A673 (cell line): Measurements from ENCODE around the gene SOX2. TPM values are rescaled to one million over a fixed set of nuclear protein-coding genes. Genes with fewer than 3 reads are reported as not detected.
"Not testable (repeated sequence)": the region's sequence is repeated elsewhere in the genome, so short reads cannot be mapped to it uniquely, and the experiment has no call there.

Experiments used
- BruUV-seq: library from RNA; stranded (reverse); fragments of 400-500 nt; replicated peaks from 2 replicates; lab custom pipeline; 2021; lab: Mats Ljungman, UMichigan
- CTCF ChIA-PET: fragments of 300-600 bp; sonication (Branson Sonifier 250); formaldehyde crosslinking; loops from one replicate; lab custom pipeline; 2022; ENCODE audit warnings: antibody characterized with exemption; lab: Charles Lee
- POLR2A ChIA-PET: fragments of 300-600 bp; sonication (Branson Sonifier 250); formaldehyde crosslinking; loops from one replicate; lab custom pipeline; 2022; ENCODE audit warnings: antibody characterized with exemption; ENCODE audit not compliant: low non-redundant PET; lab: Charles Lee
- DNase-seq: peaks from one replicate; pipeline ENCODE4 v3.0.0-alpha.2; 2015; ENCODE audit warnings: low spot score
- H3K27ac ChIP-seq: fragments of 200-600 bp; sonication (generic); 2 replicates; pipeline ENCODE4 v1.5.1; 2016; ENCODE audit warnings: mixed run types, low read depth, mild to moderate bottlenecking, mixed read lengths, antibody characterized with exemption, low read length; ENCODE audit not compliant: poor library complexity, severe bottlenecking
- H3K27me3 ChIP-seq: fragments of 200-600 bp; sonication (generic); replicated peaks from 2 replicates; pipeline ENCODE4 v1.6.1; 2017; ENCODE audit warnings: mixed run types, low read depth, mild to moderate bottlenecking, mixed read lengths, antibody characterized with exemption, low read length; ENCODE audit not compliant: insufficient read depth, poor library complexity
- H3K36me3 ChIP-seq: fragments of 200-600 bp; sonication (generic); 2 replicates; pipeline ENCODE4 v1.6.1; 2016; ENCODE audit warnings: mixed run types, mild to moderate bottlenecking, mixed read lengths, antibody characterized with exemption, low read length; ENCODE audit not compliant: insufficient read depth, poor library complexity, severe bottlenecking
- H3K4me1 ChIP-seq: fragments of 200-600 bp; sonication (generic); 2 replicates; pipeline ENCODE4 v1.6.1; 2017; ENCODE audit warnings: mixed run types, mild to moderate bottlenecking, mixed read lengths, antibody characterized with exemption, low read length; ENCODE audit not compliant: insufficient read depth, poor library complexity, severe bottlenecking
- H3K4me3 ChIP-seq: fragments of 200-600 bp; sonication (generic); 2 replicates; pipeline ENCODE4 v1.5.1; 2016; ENCODE audit warnings: low read depth, mixed run types, mild to moderate bottlenecking, mixed read lengths, low read length; ENCODE audit not compliant: poor library complexity, severe bottlenecking
- H3K9me3 ChIP-seq: fragments of 200-600 bp; sonication (generic); 2 replicates; pipeline ENCODE4 v1.6.1; 2016; ENCODE audit warnings: mixed run types, low read depth, mild to moderate bottlenecking, mixed read lengths, antibody characterized with exemption, low read length; ENCODE audit not compliant: poor library complexity, severe bottlenecking
- EZH2 ChIP-seq: fragments of 200-600 bp; sonication (generic); IDR thresholded peaks from 2 replicates; pipeline ENCODE4 v1.6.1; 2017; ENCODE audit warnings: borderline replicate concordance, low read depth, mild to moderate bottlenecking, mixed read lengths, antibody characterized with exemption, low read length; ENCODE audit not compliant: poor library complexity, severe bottlenecking
- intact Hi-C: fragments of 100-400 bp; cut with micrococcal nuclease; formaldehyde crosslinking; loops from one replicate; pipeline ENCODE4 v1.10.0; 2022; ENCODE audit not compliant: unreplicated experiment
- total RNA-seq: library from RNA; stranded (reverse); gene quantifications from 2 replicates; pipeline ENCODE4 v1.2.3, GENCODE V29; 2021
- TF ChIP-seq, protein P1 (sequence below): fragments of 300-800, 200-600 bp; sonication (generic); conservative IDR thresholded peaks from 2 replicates; pipeline ENCODE4 v1.5.1; 2017; ENCODE audit warnings: low read depth, mild to moderate bottlenecking, antibody characterized with exemption, low read length, moderate library complexity, mixed read lengths

Gene SOX2
- total RNA-seq, 1 experiment from 2014 or later, result 62.0 TPM

DNA sequence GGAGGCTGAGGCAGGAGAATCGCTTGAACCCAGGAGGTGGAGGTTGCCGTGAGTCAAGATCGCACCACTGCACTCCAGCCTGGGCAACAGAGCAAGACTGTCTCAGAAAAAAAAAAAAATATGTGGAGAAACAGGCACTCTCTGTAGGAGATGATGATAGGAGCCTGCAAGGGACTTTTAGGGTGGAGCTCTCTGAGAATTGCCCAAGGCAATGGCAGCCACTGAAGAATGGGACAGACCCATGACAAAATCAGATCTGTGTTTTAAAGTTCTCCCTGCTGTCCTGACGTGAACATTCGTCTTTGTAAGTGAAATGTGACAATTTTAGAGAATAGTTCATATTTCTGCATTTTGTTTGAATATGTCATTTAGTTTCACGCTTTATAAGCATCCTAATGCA, 50.2 kb downstream of the SOX2 start:
- no TSS peak for BruUV-seq
- POLR2A ChIA-PET, result no interaction called here
- CTCF ChIA-PET, result no interaction called here

GRCh38 chr3:181764033-181764432, 52.3 kb downstream of the SOX2 start:
- intact Hi-C loops, DNase-seq, H3K36me3 ChIP-seq, H3K27me3 ChIP-seq, H3K4me1 ChIP-seq, POLR2A ChIA-PET, CTCF ChIA-PET, H3K4me3 ChIP-seq, BruUV-seq, H3K27ac ChIP-seq, H3K9me3 ChIP-seq: not testable (repeated sequence)

More for the DNA sequence above, 50.2 kb downstream of the SOX2 start:
- no peaks in the 10 kb centered on the region for H3K36me3 ChIP-seq
- no peaks in the 10 kb centered on the region for H3K9me3 ChIP-seq
- H3K27me3 ChIP-seq, result no peaks in the 10 kb centered on the region
- no peak for TF ChIP-seq EZH2
- TF ChIP-seq, protein P1, sequence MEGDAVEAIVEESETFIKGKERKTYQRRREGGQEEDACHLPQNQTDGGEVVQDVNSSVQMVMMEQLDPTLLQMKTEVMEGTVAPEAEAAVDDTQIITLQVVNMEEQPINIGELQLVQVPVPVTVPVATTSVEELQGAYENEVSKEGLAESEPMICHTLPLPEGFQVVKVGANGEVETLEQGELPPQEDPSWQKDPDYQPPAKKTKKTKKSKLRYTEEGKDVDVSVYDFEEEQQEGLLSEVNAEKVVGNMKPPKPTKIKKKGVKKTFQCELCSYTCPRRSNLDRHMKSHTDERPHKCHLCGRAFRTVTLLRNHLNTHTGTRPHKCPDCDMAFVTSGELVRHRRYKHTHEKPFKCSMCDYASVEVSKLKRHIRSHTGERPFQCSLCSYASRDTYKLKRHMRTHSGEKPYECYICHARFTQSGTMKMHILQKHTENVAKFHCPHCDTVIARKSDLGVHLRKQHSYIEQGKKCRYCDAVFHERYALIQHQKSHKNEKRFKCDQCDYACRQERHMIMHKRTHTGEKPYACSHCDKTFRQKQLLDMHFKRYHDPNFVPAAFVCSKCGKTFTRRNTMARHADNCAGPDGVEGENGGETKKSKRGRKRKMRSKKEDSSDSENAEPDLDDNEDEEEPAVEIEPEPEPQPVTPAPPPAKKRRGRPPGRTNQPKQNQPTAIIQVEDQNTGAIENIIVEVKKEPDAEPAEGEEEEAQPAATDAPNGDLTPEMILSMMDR, result no peak
- DNase-seq, result no peak
- H3K27ac ChIP-seq, result no peak overlapping the region
- peaks cover 15% of the 10 kb centered on the region for H3K4me1 ChIP-seq
- intact Hi-C loops, result no loop called here
- H3K4me3 ChIP-seq, result no peak overlapping the region
